H9 (cell line): ENCODE measurements around the gene CDK17. TPM values are rescaled to one million over a fixed set of nuclear protein-coding genes. Genes with fewer than 3 reads are reported as not detected.

Source experiments
- DNase-seq: peaks from one replicate; pipeline ENCODE4 v3.0.0-alpha.2; 2017
- H2AFZ ChIP-seq: one replicate; pipeline ENCODE4 v1.6.1; 2013; ENCODE audit warnings: mild to moderate bottlenecking, low read length, control low read depth, moderate library complexity
- H2AK5ac ChIP-seq: 2 replicates; pipeline ENCODE4 v1.6.1; 2013; ENCODE audit warnings: low read length, control low read depth, mixed read lengths; ENCODE audit not compliant: insufficient read length
- H2BK120ac ChIP-seq: one replicate; pipeline ENCODE4 v1.6.1; 2013; ENCODE audit warnings: low read depth, mild to moderate bottlenecking, low read length, control low read depth, inconsistent platforms; ENCODE audit not compliant: poor library complexity, severe bottlenecking
- H2BK12ac ChIP-seq: 2 replicates; pipeline ENCODE4 v1.6.1; 2013; ENCODE audit warnings: low read length, control low read depth, mixed read lengths, low read depth; ENCODE audit not compliant: insufficient read length
- H2BK15ac ChIP-seq: 2 replicates; pipeline ENCODE4 v1.6.1; 2013; ENCODE audit warnings: low read depth, low read length, control low read depth
- H2BK20ac ChIP-seq: one replicate; pipeline ENCODE4 v1.6.1; 2013; ENCODE audit warnings: low read depth, mild to moderate bottlenecking, low read length, control low read depth, inconsistent platforms; ENCODE audit not compliant: poor library complexity, severe bottlenecking
- H2BK5ac ChIP-seq: 2 replicates; pipeline ENCODE4 v1.6.1; 2013; ENCODE audit warnings: low read length, control low read depth, mixed read lengths; ENCODE audit not compliant: insufficient read length
- H3K14ac ChIP-seq: 2 replicates; pipeline ENCODE4 v1.6.1; 2013; ENCODE audit warnings: low read length, control low read depth; ENCODE audit not compliant: insufficient read depth
- H3K18ac ChIP-seq: 2 replicates; pipeline ENCODE4 v1.6.1; 2013; ENCODE audit warnings: low read depth, mild to moderate bottlenecking, mixed read lengths, low read length, control low read depth; ENCODE audit not compliant: insufficient read length
- H3K23ac ChIP-seq: 2 replicates; pipeline ENCODE4 v1.6.1; 2013; ENCODE audit warnings: low read length, control low read depth, mixed read lengths, low read depth; ENCODE audit not compliant: insufficient read length
- H3K23me2 ChIP-seq: 2 replicates; pipeline ENCODE4 v1.6.1; 2013; ENCODE audit warnings: low read depth, mild to moderate bottlenecking, mixed read lengths, low read length, control low read depth; ENCODE audit not compliant: insufficient read length, poor library complexity, severe bottlenecking
- H3K27ac ChIP-seq: 2 replicates; pipeline ENCODE4 v1.5.1; 2013; ENCODE audit warnings: low read length, control low read depth, mixed read lengths, low read depth; ENCODE audit not compliant: insufficient read length
- H3K27me3 ChIP-seq: 2 replicates; pipeline ENCODE4 v1.6.1; 2013; ENCODE audit warnings: low read length, control low read depth, inconsistent platforms; ENCODE audit not compliant: insufficient read depth
- H3K4ac ChIP-seq: 2 replicates; pipeline ENCODE4 v1.6.1; 2013; ENCODE audit warnings: low read depth, mild to moderate bottlenecking, control low read depth, inconsistent platforms, low read length, moderate library complexity
- H3K4me1 ChIP-seq: 2 replicates; pipeline ENCODE4 v1.6.1; 2013; ENCODE audit warnings: low read length, control low read depth, inconsistent platforms; ENCODE audit not compliant: insufficient read depth
- H3K4me2 ChIP-seq: 2 replicates; pipeline ENCODE4 v1.6.1; 2013; ENCODE audit warnings: low read length, control low read depth, mixed read lengths; ENCODE audit not compliant: insufficient read length, insufficient read depth
- H3K56ac ChIP-seq: 2 replicates; pipeline ENCODE4 v1.6.1; 2013; ENCODE audit warnings: low read depth, mild to moderate bottlenecking, mixed read lengths, low read length, control low read depth; ENCODE audit not compliant: insufficient read length
- H3K79me1 ChIP-seq: 2 replicates; pipeline ENCODE4 v1.6.1; 2013; ENCODE audit warnings: low read depth, mild to moderate bottlenecking, moderate library complexity, low read length, control low read depth, inconsistent platforms; ENCODE audit not compliant: insufficient read depth, poor library complexity, severe bottlenecking
- H3K79me2 ChIP-seq: 2 replicates; pipeline ENCODE4 v1.6.1; 2013; ENCODE audit warnings: low read length, control low read depth, inconsistent platforms; ENCODE audit not compliant: insufficient read depth
- H3K9ac ChIP-seq: 2 replicates; pipeline ENCODE4 v1.6.1; 2013; ENCODE audit warnings: low read length, control low read depth, mixed read lengths; ENCODE audit not compliant: insufficient read length; ENCODE audit errors: extremely low read depth
- H3K9me3 ChIP-seq: one replicate; pipeline ENCODE4 v1.6.1; 2013; ENCODE audit warnings: low read depth, low read length, inconsistent platforms; ENCODE audit not compliant: control insufficient read depth
- H3T11ph ChIP-seq: one replicate; pipeline ENCODE4 v1.6.1; 2013; ENCODE audit warnings: mild to moderate bottlenecking, low read length, control low read depth, inconsistent platforms
- H4K20me1 ChIP-seq: one replicate; pipeline ENCODE4 v1.6.1; 2013; ENCODE audit not compliant: control insufficient read depth, insufficient read length, insufficient read depth
- H4K5ac ChIP-seq: 2 replicates; pipeline ENCODE4 v1.6.1; 2013; ENCODE audit warnings: low read depth, mild to moderate bottlenecking, mixed read lengths, low read length, control low read depth; ENCODE audit not compliant: insufficient read length
- H4K8ac ChIP-seq: replicated peaks from 2 replicates; pipeline ENCODE4 v1.6.1; 2013; ENCODE audit warnings: low read length, control low read depth, mixed read lengths, low read depth; ENCODE audit not compliant: insufficient read length
- H4K91ac ChIP-seq: 2 replicates; pipeline ENCODE4 v1.6.1; 2013; ENCODE audit warnings: low read depth, mild to moderate bottlenecking, moderate library complexity, mixed read lengths, low read length, control low read depth; ENCODE audit not compliant: insufficient read length
- H3K27ac Mint-ChIP-seq, 3 experiments: 2 replicates in 2 of 3; 3 replicates in 1 of 3; pipeline ENCODE4 v1.8.0; 2020 to 2021; ENCODE audit warnings: mixed read lengths in 3 of 3, mild to moderate bottlenecking in 1 of 3, moderate library complexity in 1 of 3
- H3K27me3 Mint-ChIP-seq: 2 replicates; pipeline ENCODE4 v1.8.0; 2021; ENCODE audit warnings: low read depth, mild to moderate bottlenecking, moderate library complexity, mixed read lengths
- H3K36me3 Mint-ChIP-seq, 3 experiments: 2 replicates in 2 of 3; 3 replicates in 1 of 3; pipeline ENCODE4 v1.8.0; 2020 to 2021; ENCODE audit warnings: low read depth in 3 of 3, mixed read lengths in 3 of 3; ENCODE audit not compliant: insufficient read depth in 1 of 3
- H3K4me1 Mint-ChIP-seq, 2 experiments: 2 replicates each; pipeline ENCODE4 v1.8.0; 2020; ENCODE audit warnings: mixed read lengths in 2 of 2
- H3K4me3 Mint-ChIP-seq, 2 experiments: 2 replicates in 1 of 2; 3 replicates in 1 of 2; pipeline ENCODE4 v1.8.0; 2020 to 2021; ENCODE audit warnings: mild to moderate bottlenecking in 2 of 2, mixed read lengths in 2 of 2, moderate library complexity in 1 of 2
- H3K9me3 Mint-ChIP-seq, 2 experiments: 2 replicates in 1 of 2; 3 replicates in 1 of 2; pipeline ENCODE4 v1.8.0; 2020; ENCODE audit warnings: mild to moderate bottlenecking in 2 of 2, mixed read lengths in 2 of 2, moderate library complexity in 1 of 2
- WGBS: extraction: QIAGEN DNeasy Blood & Tissue Kit; methylation state at CpG from one replicate; pipeline ENCODE4 v1.1.7; 2013; ENCODE audit warnings: missing lambda C conversion rate, low lambda C conversion rate, mixed read lengths; ENCODE audit not compliant: insufficient read length; ENCODE audit errors: extremely low coverage; 5-methylcytosine and 5-hydroxymethylcytosine counted together
- total RNA-seq: library from RNA; stranded (reverse); gene quantifications from 2 replicates; pipeline ENCODE4 v1.2.1, GENCODE V29; 2021
- TF ChIP-seq, protein P1 (sequence below): fragments of 200-600 bp; sonication (generic); conservative IDR thresholded peaks from 3 replicates; pipeline ENCODE4 v1.8.0; 2021; ENCODE audit warnings: antibody characterized with exemption, mild to moderate bottlenecking

CDK17 gene
- total RNA-seq, 1 experiment from 2014 or later = 28.8 TPM

DNA sequence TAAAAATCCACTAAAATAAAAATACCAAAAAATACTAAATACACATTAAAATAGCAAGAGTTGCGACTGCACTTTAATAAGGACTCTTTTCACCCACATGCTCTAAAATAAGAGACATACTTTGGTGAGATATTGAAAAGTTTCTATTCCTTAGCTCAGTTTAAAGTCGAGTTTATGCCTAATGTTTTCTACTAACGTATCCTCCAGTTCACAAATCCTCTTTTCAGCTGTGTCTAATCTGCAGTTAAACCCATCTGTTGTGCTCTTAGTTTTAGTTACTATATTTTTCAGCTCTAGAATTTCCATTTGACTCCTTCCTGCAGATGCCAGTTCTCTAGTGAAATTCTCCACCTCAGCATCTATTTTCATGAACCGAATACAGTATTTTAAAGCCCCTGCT is 63.8 kb downstream of the CDK17 start:
- H3K4me2 ChIP-seq = no peak overlapping the region
- no peak overlapping the region for H2BK12ac ChIP-seq
- H3K14ac ChIP-seq = no peak overlapping the region
- Mint-ChIP-seq H3K4me3 (no peak overlapping the region), H3K27me3 (no peaks in the 10 kb centered on the region), H3K9me3 (peaks cover 11 to 13% of the 10 kb centered on the region in 2 experiments), H3K4me1 (no peaks in the 10 kb centered on the region; a peak in 1 of 4 replicates), H3K27ac (no peak overlapping the region), H3K36me3 (peaks cover 10 to 14% (median 10%) of the 10 kb centered on the region in 3 experiments)
- H3K23ac ChIP-seq = no peak overlapping the region
- DNase-seq = no peak
- no peak overlapping the region for H2BK120ac ChIP-seq
- H2BK20ac ChIP-seq = no peak overlapping the region
- no peak overlapping the region for H2BK15ac ChIP-seq
- H3K79me1 ChIP-seq = peaks cover 3% of the 10 kb centered on the region
- no peaks in the 10 kb centered on the region for H3K27me3 ChIP-seq
- H4K8ac ChIP-seq = no peak overlapping the region
- TF ChIP-seq, protein P1, sequence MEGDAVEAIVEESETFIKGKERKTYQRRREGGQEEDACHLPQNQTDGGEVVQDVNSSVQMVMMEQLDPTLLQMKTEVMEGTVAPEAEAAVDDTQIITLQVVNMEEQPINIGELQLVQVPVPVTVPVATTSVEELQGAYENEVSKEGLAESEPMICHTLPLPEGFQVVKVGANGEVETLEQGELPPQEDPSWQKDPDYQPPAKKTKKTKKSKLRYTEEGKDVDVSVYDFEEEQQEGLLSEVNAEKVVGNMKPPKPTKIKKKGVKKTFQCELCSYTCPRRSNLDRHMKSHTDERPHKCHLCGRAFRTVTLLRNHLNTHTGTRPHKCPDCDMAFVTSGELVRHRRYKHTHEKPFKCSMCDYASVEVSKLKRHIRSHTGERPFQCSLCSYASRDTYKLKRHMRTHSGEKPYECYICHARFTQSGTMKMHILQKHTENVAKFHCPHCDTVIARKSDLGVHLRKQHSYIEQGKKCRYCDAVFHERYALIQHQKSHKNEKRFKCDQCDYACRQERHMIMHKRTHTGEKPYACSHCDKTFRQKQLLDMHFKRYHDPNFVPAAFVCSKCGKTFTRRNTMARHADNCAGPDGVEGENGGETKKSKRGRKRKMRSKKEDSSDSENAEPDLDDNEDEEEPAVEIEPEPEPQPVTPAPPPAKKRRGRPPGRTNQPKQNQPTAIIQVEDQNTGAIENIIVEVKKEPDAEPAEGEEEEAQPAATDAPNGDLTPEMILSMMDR = no peak
- H3K27ac ChIP-seq = no peak overlapping the region
- no peak overlapping the region for H4K5ac ChIP-seq
- no CpG with 5 or more reads among the region's 4 CpGs for WGBS
- H2AFZ ChIP-seq = no peak overlapping the region
- H3K79me2 ChIP-seq = no peaks in the 10 kb centered on the region; the same call in 1 of the 2 replicates
- H3K23me2 ChIP-seq = no peaks in the 10 kb centered on the region
- H3K4ac ChIP-seq = no peak overlapping the region
- no peaks in the 10 kb centered on the region for H3K4me1 ChIP-seq
- H2AK5ac ChIP-seq = no peak overlapping the region
- H4K91ac ChIP-seq = no peak overlapping the region
- H2BK5ac ChIP-seq = no peak overlapping the region
- no peaks in the 10 kb centered on the region for H3K9me3 ChIP-seq
- H3K18ac ChIP-seq = no peak overlapping the region
- no peak overlapping the region for H3T11ph ChIP-seq
- no peak overlapping the region for H3K9ac ChIP-seq
- no peaks in the 10 kb centered on the region for H4K20me1 ChIP-seq
- H3K56ac ChIP-seq = no peak overlapping the region
